GM12891 (cell line): ENCODE measurements around the gene AMOTL2.

Experiments
- PAX5 ChIP-seq: IDR thresholded peaks from 2 replicates; pipeline ENCODE4 v1.6.1; 2011; ENCODE audit warnings: low read length, moderate library complexity, mild to moderate bottlenecking; ENCODE audit not compliant: insufficient read depth, severe bottlenecking
- POLR2A ChIP-seq: IDR thresholded peaks from 2 replicates; pipeline ENCODE4 v1.6.1; 2011; ENCODE audit warnings: low read depth, low read length, control low read depth
- POLR2AphosphoS5 ChIP-seq: IDR thresholded peaks from 2 replicates; pipeline ENCODE4 v1.6.1; 2011; ENCODE audit warnings: low read depth, low read length, control low read depth
- TAF1 ChIP-seq: IDR thresholded peaks from 2 replicates; pipeline ENCODE4 v1.6.1; 2011; ENCODE audit warnings: low read depth, low read length, control low read depth

GRCh38 chr3:134373271-134374104 lies 759 bp downstream of the AMOTL2 start:
- no peak for TF ChIP-seq POLR2AphosphoS5
- TF ChIP-seq POLR2A = no peak
- TF ChIP-seq TAF1 = no peak
- no peak for TF ChIP-seq PAX5
